Measurements from ENCODE around the gene RPTOR.
A peak's percentile ranks its signal among the peaks of the same experiment; 100 is the strongest.

Gene RPTOR

GRCh38 chr17:80822021-80822699 lies 277.5 kb downstream of the RPTOR start:
- no peak for DNase-seq

- DNase-seq: no peak
Observed at GRCh38 chr17:80822700-80823410, 278.2 kb downstream of the RPTOR start.

DNA sequence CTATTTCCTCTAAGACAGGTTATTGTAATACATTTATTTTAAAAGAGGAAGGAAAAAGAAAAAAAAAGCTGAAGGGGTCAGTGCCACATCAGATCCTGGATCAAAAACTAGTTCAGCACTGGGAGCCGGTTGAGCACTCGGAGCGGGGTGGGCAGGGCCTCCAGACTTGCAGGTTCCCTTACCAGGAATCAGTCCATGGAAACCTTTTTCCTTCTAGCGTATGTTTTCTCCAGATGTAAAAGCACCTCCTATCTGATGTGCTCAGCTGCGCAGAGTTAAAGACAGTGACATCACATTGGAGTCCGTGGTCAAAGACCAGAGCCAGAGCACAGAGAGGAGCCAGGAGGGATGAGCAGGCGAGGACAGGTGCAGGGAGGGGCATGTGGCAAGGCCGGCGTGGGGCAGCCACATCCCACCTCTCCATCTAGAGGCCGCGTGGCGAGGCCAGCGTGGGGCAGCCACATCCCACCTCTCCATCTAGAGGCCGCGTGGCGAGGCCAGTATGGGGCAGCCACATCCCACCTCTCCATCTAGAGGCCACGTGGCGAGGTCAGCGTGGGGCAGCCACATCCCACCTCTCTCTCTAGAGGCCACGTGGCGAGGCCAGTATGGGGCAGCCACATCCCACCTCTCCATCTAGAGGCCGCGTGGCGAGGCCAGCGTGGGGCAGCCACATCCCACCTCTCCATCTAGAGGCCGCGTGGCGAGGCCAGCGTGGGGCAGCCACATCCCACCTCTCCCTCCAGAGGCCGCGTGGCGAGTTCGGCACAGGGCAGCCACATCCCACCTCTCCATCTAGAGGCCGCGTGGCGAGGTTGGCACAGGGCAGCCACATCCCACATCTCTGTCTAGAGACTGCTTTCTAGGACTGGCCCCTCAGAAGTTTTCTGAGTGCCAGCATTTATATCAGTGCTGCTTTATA lies 280.2 kb downstream of the RPTOR start:
- no peak for DNase-seq

DNA sequence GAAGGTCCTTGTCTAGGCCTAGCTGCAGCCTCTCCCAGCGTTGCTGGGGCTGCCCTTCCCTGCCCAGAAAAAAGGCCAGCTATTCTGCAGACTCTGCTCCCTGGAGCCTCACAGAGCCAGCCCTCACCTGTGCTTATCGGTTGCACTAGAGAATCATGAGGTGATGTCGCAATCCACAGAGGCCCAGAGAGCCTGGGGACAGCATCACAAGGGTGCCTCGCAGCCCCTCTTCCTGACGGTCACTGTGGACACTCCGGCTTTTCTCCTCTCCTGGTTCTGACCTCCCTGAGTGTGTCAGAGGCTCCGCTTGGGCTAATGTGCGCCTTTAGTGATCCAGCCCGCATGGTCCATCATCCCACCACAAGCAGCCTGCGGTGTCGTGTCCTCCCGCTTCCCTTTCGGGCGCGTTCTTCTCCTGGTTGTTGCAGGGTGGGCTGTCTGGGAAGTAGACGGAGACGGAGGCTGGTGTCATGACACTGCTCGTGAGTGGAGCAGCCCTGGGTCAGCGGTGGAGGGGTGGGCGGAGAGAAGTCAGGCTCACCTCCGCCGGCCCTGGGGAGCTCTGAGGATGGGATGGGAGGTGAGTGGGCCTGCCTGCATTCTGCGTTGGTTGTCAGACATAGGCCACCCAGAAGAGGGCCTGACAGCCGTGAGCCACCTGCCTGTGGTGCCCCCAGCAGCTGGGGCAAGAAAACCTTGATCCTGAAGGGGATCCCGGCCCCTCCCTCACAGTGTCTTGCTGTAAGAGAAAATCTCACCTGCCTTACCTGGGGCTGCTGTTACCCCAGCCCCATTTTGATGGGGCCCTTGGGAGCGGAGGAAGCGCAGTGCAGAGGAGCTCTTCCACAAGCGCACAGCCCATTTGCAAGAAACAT lies 281.1 kb downstream of the RPTOR start:
- no peak for DNase-seq

GRCh38 chr17:80826346-80826954 lies 281.8 kb downstream of the RPTOR start:
- DNase-seq: no peak

- no peak for DNase-seq
Observed at GRCh38 chr17:80826955-80827645, 282.5 kb downstream of the RPTOR start.

DNA sequence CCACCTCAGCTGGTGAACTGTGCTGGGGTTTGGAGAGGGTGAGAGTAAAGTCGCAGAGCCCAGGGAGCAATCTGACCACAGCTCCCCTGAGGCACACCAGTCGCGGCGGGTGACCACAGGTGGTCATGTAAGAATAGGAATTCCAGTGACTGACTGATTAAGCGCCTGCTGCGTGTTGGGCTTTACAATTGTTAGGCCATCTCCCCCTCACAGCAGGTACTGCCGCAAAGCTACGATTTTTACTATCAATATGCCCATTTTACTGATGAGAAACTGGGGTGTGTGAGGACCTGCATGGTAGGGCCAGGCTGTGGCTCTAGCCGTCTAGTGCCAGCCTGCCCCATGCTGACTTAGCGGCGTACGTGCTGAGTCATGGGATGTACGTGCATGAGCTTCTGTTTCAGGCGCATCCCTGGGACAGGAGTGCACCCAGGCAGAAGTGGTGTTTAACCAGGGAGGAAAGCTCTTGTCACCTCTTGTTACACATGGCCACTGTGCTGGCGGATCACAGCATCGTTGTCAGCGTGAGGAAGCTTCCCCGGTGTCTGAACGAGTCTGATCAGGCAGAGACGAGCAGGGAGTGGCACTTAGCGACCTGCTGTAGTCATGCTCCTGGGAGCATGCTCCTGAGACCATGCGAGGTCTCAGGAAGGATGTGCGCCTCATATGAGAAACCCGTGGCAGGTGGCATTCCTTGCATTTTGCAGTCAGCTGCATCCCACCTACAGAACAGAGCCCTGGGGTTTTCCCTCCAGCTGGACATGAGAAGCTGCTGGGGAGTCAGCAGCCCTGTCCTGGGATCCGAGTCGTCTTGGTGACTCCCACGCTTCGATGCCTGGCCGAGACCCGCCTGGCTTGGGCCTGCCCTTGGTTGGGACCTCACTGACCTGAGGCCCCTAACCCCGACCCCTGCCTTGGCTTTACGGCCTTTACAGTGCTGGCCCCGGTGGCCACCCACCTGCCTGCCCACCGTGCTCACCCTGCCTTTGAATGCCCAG lies 283.3 kb downstream of the RPTOR start:
- DNase-seq: no peak

- no peak for DNase-seq
Observed at GRCh38 chr17:80829166-80829813, 284.7 kb downstream of the RPTOR start.

DNA sequence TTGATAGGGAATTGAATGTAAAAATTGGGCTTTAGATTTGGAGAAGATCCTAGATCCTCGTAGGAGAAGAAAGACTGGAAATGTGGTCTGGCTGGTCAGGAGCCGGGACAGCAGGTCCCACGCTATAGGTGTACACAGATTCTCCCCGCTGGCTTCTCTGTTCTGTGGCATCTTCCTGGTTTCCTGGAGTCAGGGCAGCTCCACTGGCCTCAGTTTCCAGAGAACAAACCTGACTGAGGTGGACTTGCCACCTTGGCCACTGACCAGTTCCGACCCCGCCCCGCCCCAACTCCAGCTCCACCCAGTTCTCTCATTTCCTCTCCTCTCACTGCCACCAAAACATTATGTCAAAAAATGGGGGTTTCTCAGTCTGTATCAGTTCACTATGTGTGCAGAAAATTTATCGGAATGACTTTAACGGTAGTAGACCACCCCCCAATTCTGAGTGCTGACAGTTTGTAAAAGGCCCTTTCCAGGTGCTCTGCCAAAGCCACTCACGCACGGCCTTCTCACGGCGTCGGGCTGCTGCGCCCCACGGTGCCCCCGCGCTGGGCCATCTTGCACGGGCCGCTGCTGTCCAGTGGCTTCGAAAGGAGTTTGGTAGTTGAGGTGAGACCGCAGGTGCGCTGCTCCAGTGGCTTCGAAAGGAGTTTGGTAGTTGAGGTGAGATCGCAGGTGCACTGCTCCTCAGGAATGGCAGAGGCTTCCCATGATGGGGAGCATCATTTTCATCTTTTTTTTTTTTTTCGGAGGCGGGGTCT lies 285.6 kb downstream of the RPTOR start:
- DNase-seq: no peak

- DNase-seq: no peak
Observed at GRCh38 chr17:80831491-80831890, 286.9 kb downstream of the RPTOR start.

DNA sequence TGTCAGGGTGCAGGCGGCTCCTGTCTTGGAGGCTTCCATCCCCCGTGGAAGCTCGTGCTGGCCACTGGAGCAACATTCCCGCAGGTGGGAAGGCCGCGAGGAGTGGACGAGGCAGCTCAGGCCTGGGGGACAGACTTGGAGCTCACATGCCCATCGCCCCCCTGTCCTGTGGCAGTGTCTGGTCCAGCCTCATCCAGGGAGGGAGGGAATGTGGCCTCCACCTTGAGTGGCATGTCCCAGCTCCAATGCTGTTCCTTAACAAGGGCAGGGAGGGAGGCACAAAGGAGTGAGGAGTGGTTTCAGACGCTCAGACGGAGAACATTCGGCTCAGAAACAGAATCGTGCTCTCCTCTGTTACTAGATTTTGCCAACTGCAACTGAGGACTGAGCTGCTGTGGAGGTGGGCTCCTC lies 287.6 kb downstream of the RPTOR start:
- DNase-seq: no peak

GRCh38 chr17:80832888-80833583 lies 288.4 kb downstream of the RPTOR start:
- DNase-seq: peak; percentile 75

- no peak for DNase-seq
Observed at GRCh38 chr17:80833952-80834892, 289.6 kb downstream of the RPTOR start.

GRCh38 chr17:80834893-80835275 lies 290.2 kb downstream of the RPTOR start:
- no peak for DNase-seq

DNA sequence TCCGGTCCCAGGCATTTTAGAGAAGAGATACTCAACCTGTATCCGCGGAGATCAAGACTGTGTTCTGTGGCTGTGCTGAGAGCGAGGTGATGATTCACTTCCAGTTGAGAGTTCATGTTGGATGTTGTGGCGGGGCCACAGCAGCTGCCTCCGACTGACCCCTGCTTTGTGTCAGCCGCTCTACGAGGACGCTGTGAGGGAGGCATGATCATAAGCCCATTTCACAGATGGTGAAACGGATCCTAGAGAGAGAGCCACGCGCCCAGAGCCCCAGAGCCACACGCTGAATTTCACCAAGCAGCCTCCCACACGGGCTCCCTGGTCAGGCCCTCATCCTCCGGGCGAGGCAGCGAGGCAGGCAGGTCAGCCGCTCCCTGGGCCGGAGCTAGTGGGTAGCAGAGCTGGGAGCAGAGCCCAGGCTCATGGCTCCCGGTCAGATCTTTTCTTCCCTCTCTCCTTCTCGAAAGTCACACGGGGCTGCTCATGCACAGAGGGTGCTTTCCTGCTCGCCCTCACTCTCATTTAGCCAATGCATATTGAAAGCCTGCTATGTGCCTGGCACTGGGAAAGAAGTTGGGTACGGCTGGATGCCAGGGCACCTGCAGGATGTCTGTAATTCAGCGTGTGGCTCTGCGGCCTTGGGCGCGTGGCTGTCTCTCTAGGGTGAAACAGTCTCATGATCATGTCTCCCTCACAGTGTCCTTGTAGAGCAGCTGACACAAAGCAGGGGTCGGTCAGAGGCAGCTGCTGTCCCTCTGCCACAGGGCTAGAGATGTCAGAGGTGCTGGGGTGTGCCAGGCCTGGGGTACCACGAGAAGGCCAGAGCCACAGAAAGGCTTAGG lies 291.4 kb downstream of the RPTOR start:
- DNase-seq: no peak

DNA sequence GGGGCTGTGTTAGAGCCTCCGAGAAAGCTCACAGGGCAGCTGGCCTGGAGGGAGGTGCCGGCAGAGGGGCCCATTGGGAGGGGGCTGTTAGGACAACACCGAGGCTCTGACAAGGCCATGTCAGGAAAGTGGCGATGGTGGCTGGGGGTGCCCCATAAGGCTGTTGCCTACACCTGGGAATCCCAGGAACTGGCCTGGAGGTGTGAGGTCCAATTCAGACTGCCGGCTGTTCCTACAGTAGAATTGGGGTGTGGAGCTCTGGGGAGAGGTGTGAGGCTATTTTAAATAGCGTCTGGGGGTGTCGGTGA lies 292.0 kb downstream of the RPTOR start:
- no peak for DNase-seq
